GM19238 (cell line): Measurements from ENCODE around the gene HJV.

Experiments
- DNase-seq: peaks from one replicate; pipeline ENCODE4 v3.0.0; 2011; ENCODE audit warnings: low spot score; ENCODE audit not compliant: insufficient read length

Gene HJV

DNA sequence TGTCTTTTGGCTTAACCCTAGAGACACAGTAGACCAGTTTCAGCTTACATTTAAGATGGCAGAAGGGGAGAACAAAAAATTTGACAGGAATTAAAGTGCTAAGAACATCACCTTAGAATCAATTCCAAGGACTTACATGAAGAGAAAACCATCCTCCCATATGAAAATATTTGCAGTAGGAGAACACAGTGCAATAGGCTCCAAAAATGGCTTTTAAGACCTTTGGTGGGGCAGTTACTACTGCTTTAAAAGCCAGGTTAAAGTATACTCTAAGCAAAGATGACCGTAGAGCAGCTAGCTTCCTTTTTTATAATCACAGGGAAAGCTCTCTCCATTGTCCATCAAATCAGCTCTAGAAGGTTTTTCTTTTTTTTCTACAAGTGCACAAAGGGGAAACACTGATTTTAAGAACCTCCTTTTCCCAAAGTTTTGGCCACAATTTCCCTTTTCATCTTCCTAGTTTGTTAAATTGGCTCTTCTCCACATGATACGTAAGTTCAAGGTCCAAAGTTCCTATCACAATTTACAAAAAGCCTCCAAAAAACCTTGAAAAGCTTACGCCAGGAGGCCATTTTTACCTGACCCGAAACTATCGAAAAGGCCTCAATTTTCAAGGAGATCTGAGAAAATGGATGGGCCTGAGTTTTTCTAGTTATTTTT is 28.4 kb downstream of the HJV start:
- no peak for DNase-seq

DNA sequence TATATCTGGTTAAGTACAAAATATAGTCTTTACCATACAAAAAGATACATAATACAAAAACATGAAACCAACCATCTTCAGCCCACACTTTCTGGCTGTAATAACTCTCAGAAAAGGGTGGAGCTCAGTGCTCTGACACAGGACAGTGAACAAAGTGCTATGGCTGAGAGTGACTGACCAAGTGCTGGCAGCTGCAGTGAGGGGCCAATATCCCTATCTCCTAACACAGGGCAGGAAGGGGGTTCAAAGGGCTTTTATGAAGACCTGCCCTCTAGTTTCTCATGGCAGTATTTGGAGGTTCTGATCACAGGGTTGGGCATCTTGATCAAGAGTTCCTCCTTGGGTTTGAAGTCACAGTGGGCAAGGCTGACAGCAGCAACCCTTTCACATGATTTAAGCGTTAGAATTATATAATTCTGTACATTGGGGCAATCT is 29.0 kb downstream of the HJV start:
- DNase-seq = no peak

DNA sequence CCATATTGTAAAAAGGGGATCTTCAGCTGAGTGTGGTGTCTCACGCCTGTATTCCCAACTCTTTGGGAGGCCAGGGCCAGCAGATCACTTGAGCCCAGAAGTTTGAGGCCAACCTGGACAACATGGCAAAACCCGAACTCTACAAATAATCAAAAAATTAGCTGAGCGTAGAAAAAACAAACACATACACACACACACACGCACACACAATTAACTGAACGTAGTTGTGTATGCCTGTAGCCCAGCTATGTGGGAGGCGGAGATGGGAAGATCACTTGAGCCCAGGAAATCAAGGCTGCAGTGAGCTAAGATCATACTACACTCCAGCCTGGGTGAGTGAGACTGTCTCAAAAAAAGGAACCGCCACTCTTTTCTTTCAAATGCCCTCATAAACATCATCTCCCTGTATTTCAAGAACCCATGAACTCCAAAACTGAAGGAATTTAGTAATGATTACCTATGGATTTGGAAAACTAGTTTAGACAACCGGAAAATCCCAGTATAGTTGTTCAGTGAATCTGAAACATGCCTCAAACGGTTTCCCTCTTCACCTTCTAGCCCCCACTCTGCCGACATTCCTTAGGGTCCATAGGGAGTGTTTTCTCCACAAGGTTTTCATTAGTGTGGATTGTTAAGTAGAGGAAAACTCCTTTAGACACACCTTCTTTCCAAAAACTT is 29.7 kb downstream of the HJV start:
- no peak for DNase-seq

DNA sequence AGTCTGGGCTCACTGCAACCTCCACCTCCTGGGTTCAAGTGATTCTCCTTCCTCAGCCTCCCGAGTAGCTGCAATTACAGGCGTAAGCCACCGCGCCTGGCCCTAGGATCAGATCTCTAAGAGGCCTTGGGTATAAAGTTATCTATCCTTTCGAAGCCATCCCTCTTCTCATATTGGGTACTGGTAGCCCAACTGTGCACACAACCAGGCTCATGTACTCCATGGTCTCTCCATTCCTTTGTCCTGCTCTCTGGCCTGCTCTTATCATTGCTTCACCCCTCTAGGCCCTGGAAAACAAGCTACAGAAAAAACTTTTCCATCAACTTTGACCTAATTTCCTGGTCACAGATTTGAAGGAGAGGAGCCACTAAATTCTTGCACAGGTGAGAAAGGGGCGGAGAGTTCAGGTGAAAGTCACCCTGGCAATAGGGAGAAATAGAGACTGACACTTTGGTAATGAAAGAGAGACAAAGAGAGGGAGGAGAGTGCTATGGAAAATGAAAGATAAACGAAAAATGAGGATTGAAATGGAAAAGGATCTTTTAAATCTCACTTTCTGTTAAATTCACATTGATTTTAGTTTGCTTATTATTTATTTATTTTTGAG is 31.2 kb downstream of the HJV start:
- DNase-seq = no peak

DNA sequence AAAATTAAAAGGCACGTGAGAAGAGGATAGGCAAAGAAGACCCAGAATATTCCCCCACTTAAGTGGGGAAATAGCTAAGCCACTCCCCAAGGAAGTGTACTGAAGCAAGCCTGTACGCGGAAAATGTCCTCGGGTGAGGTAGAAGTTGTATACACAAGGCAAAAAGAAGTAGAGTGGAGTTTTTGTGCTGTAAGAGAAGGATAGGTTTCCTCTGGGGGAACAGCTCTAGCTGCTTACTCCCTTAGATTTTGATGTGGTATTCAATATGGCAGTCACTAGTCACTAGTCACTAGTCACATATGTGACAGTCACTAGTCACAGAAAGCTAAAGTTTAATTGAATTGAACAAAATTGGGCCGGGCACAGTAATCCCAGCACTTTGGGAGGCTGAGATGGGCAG is 32.8 kb downstream of the HJV start:
- no peak for DNase-seq

DNA sequence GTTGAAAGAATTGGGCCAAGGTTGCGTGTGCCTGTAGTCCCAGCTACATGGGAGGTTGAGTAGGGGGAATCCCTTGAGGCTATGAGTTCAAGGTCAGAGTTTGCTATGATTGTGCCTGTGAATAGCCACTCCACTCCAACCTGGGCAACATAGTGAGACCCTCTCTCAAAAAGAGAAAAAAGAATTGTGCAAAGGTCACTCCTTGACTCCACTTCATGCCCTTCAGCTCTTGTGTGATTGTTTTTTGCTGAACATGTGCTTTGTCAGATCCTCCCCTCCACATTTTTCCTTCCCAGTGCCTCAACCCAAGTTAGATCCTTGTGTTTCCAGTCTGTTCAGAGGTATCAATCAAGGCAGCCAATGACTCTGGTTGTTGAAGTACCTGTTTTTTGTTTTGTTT is 33.6 kb downstream of the HJV start:
- DNase-seq = no peak

DNA sequence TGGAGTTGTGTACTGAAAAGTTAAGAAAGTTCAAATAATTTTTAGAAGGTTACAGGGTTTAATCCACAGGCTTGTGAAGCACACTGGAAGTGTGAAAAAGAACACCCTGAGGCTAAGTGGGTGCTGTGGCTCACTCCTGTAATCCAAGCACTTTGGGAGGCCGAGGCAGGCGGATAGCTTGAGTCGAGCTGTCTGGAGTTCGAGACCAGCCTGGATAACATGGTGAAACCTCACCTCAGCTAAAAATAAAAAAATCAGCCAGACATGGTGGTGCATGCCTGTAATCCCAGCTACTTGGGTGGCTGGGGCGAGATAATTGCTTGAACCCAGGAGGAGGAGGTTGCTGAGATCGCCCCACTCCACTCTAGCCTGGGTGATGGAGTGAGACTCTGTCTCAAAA is 35.0 kb downstream of the HJV start:
- no peak for DNase-seq

DNA sequence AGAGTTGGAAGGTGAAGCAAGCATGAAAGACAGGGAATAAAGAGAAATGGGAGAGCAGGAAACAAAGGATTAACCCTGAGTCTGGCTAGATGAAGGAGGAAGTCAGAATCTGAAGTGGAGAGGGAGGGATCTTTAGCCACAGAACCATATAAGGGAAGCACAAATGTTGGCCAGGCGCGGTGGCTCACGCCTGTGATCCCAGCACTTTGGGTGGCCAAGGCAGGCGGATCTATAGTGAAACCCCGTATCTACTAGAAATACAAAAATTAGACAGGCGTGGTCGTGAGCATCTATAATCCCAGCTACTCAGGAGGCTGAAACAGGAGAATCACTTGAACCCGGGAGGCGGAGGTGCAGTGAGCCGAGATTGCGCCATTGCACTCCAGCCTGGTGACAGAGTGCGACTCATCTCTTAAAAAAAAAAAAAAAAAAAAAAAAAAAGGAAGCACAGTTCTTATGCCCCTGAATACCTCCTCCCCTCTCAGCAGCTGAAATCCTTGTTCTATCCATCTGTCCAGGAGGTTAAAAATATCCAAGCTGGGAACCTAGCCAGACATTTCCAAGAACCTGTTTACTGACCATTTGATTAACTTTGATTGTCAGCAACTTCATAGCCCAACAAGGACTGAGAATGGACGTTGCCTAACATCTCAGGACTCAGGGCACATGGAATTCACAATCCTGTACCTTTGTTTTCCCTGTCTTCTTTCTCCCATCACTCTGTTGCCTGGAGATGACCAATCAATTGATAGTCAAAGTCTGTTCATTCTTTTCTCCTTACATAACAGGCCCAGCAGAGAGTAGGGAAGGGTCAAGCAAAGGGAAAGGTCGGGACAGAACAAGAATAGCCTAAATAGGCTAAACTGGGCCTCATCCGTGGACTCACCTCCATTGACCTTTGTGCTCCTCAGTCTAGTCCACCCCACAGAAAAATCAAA is 35.8 kb downstream of the HJV start:
- DNase-seq = no peak

DNA sequence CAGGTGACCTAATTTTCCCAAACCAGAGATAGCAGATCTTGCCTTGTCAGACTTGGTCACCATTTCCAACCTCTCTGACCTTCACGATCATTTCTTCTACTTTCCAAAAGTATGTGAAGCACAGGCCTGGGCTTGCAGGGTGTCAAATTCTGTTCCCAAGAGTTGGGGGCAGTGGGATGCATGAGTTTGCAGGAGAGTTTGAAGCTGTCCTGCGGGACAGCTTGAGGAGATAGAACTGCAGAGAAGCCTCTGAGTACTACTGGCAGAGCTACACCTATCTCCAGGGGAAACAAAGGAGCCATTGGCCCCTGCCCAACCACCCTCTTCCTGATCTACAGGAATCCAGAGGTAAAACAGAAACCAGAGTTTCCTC is 36.4 kb downstream of the HJV start:
- no peak for DNase-seq

DNA sequence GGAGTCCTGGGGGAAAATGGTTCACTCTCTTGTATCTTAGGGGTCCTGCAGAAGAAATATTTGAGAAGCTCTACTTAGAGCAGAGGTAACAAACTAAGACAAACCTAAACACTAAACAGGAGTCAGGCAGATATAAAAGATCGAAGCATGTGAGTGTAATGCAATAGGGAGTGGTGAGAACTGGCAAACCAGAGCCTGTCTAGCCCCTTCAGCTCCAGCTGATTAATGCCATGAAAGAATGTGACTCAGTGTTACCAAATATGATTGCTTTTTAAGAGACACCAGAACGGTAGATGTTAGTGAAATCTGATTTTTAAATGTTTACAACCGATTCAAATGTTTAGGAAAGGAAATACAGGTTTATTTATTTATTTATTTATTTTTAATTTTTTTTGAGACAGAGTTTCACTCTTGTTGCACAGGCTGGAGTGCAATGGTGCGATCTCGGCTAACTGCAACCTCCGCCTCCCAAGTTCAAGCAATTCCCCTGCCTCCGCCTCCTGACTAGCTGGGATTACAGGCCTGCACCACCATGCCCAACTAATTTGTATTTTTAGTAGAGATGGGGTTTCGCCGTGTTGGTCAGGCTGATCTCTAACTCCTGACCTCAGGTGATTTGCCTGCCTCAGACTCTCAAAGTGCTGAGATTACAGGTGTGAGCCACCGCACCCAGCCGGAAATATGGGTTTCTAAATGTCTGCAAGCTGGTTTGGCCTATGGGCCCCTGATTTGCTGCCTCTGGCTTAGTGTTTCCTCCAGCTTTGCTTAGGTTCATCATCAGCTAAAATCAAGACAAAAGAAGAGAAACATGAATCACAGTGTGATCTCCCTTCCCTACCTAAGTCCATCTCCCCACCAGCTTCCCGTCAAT is 37.3 kb downstream of the HJV start:
- DNase-seq = no peak

DNA sequence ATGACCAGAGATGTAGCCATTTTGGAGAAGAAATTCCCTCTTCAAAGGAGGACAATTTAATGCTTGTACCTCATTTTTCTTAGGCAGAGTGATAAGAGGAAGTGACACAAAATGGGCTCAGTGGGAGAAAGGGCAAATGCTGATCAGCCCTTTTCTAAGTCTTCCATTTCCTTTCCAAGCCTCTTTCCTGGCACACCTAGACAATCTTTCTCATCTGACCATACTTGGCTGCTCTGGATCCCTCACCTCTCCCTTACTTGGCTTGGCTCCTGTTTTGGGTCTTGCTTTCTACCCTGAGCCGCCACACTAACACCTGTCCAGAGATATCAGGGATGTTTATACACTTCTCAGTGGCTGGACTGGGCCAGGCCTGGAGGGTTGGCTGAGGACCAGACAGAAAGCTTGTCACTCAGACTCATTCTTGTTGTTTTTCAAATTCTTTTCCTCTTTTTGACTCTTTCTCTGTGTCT is 38.3 kb downstream of the HJV start:
- DNase-seq = no peak

DNA sequence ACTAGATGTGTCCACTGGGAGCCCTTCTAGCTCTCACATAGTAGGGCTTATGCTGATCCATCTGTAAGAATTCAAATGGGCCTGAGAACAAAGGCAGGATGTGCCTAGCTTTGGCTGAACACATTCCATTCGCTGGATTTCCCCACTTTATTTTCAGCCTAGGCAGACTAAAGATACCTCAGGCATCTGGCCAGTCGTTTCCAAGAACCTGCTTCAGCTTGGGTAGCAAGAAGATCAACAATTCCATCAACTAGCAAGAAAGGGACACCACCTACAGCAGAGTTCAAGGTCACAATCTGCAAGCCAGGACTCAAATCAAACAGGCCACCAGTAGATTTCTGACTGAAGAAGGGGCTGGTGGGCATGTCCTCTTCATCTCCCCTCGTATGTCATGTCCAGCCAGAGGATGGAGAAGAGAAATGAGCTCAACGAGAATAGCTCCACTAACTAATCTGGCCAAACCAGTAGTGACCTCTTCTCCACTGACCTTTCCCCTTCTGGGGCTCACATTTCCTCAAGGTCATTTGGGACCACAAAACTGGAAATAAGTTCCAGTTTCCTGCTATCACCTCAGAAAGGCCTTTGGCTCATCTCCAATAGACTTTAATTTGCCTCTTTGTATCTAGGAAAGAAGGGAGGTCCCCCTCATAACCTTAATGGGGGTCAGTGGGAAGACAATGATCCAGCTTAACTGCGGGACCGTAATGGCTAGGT is 39.4 kb downstream of the HJV start:
- no peak for DNase-seq

DNA sequence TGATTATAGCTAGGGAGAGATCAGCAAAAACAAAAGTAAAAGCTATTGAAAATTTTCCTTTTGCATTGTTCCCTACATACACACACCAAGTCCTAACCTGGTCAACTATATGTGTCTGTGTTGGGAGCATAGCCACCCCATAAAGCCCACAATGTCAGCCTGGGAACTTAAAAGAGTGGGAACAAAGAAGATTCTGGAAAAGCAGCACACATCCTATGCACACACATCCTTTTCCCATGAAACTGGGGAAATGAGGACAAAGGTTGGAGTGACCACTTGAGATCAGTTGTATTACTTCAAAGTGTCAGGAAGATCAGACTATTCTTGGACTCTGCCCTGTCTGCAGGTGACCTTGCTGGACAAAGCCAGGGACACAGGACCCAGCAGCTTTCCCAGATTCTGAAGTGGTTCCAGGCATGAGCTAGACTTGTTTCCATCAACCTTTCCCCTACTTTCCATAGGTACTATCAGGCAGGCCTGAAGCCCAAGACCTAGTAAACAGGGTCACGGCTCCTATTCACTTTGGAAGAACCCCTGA is 41.0 kb downstream of the HJV start:
- DNase-seq = no peak

DNA sequence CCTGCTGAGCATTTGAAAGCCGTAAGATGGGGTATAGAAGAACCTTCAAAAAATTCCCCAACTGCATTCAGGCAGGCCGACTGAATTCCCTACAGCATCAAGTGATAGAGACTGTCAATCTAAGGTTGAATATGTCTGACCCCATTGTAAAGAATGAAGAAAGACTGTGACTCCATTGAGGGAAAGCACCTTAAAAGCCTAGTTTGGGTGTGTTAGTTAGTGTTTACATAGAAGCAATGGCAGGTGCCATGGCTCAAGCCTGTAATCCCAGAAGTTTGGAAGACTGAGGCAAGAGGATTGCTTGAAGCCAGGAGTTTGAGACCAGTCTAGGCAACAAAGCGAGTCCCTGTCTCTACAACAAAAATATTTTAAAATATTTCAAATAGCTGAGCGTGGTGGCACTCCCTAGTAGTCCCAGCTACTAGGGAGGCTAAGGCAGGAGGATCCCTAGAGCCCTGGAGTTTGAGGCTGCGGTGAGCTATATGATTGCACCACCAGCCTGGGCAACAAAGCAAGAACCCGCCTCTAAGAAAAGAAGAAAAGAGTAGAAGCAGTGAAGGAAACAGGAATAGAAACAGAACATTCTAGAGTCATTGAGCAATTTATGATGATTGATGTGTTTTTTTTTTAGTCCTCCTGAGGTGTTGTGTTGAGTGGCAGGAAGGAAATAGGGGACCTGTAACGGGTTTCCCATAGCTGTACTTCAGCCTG is 41.6 kb downstream of the HJV start:
- no peak for DNase-seq

DNA sequence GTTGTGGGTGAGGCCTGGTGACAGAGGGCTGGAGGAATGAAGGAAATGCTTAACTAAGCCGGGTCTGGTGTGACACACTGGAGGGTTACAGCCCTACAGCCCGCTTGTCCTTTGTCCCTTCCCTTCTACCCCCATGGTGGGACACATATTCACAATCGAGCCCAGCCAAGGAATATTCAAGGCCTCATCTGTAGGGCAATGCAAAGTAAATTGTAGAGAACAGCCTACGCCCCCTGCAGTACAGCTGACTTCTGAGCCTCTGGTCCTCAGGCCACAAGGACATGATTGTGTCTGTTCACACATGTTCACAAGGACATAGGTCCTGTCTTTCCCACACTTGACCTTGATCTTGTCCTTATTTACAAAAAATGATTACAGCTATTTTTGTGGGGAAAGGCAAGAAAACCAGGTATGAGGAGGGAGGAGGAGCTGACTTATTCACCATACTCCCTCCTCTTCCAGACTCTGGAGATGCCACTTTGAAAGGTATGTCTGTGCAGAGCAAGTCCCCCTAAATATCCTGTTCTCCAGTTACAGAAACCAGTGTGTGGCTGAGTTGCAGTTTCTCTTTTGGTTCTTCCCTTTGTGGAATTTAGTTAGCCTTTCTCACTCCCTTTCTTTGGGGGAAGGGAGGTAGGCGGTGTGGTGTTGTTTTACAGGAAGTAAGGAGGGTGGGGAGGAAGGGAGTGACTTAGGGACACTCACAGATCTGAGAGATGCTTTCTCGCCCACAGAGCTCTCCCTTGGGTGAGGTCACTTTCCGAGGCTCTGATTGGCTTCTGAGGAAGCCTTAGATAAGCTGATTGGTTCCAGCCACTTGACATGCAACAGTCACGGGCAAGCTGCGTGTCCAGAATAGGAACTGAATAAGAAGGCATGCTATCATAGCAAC is 42.4 kb downstream of the HJV start:
- DNase-seq = peak; percentile 77

DNA sequence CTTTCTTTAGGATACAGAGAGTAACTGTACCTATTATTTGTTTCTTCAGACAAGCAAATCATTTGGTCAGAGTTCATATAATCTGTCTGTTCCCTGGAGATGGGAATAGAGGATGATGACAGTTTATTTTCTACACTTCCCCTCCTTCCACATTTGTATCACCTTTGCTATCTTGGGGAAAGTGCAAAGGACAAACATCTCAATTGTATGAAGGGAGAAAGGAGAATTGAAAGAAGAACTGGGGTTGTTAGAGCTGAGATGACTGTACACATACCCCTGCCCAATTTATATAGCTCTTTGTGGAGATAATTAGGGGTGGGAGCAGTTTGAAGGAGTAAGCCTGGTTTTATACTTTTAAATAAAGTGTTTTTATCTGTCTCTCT is 43.1 kb downstream of the HJV start:
- DNase-seq = no peak

DNA sequence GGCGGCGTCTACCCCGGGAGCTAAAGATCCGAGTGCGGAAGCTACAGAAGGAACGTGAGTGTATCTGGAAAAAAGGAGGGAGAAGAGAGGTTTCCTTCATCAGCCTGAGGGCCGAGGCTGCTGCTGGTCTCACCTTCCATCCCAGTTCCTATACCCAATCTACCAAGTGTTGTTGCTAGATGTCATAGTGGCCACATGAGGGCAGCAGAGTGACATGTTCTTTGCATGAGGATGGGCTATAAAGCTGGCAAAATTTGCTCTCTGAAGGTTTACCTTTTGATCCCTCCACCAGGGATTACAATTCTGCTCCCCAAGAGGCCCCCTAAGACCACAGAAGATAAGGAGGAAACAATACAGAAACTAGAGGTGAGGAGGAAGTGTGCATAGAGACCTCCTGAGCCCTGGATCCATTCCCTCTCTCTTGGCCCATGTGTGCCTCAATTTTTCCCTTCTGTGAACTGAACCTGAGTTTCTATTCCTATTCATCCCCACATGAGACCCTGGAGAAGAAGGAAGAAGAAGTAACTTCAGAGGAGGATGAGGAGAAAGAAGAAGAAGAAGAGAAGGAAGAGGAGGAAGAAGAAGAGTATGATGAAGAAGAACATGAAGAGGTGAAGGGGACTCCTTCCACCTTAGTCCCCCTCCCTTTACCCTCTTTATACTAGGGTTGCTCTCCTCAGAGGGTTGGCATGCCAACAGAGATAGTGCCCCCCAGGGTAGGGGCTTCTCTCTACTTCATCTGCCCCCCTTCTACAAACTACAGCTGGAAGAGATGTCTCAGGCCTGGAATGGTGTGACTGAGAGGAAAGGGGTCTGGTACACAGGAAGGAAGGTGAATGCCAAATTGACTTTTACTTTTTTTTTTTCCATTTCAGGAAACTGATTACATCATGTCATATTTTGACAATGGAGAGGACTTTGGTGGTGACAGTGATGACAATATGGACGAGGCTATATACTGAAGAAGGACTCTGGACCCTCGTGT is 43.8 kb downstream of the HJV start:
- peak; percentile 54 for DNase-seq
